Measurements from ENCODE around the gene EPS15.
"Not testable (repeated sequence)": the region's sequence is repeated elsewhere in the genome, so short reads cannot be mapped to it uniquely, and the experiment has no call there.

EPS15 gene

DNA sequence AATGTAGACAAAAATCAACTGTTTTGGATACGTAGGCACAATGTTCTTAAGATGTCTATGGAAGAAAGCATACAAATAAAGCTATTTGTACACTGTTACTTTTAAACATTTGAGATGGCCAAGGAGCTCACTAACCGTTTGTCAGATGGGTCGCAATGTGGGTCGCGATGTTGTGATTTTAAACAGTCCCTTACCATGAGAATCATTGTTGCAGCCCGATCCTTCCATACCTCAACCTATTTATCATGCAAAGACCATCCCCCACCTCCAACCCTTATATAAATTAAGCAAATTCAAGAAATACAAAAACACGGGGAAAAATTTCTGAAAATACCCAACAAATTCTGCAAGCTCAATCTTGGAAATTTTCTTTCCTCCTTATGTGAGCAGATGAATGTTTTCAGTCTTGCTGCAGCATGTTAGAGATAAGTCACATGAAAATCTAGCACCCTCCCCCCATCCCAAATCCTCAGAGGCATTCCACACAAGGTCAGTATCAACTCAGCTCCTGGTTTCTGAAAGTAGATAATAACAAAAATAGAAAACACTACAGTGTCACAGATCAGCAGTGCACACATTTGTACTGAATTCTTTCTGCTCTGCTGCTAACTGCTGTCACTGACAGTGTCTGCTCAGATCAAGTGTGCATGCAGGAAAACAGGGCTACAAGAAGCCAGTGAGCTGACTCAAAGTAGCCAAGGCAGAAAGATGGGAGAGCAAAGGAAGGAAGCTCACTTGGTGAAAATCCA lies 95.8 kb downstream of the EPS15 start:
- DNase-seq (ENCODE audit: low read depth) = no peak

DNA sequence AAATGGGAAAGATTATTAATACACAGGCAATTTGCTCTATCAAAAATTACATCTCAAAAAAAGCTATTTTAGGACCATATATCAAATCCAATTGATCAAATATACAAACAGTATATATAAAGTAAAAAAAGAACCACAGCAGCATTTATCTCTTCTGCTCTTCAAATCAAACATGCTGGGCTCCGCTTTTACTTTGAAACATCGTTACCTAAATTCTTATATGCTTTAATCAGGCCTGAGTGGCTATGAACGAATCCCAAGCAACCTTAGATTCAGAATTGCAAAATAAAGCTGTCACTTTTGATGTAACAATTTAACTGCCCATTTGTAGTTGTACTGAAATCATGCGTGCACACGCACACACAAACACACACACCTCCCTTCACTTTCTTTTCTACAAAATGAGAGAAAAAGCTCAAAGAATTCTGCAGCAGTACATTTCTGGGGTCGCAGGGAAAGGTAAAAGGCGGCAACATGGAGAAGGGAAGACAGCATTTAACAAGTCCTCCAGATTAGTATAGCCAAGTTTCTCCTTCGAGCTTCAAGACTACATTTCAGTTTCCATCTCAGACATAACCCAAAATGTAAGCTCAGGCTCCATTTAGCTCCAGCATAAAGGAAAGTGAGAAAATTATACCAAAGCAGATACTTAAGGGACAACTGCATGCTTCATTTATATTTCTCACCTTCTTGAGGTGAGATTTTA lies 96.5 kb downstream of the EPS15 start:
- DNase-seq (ENCODE audit: low read depth) = no peak

DNA sequence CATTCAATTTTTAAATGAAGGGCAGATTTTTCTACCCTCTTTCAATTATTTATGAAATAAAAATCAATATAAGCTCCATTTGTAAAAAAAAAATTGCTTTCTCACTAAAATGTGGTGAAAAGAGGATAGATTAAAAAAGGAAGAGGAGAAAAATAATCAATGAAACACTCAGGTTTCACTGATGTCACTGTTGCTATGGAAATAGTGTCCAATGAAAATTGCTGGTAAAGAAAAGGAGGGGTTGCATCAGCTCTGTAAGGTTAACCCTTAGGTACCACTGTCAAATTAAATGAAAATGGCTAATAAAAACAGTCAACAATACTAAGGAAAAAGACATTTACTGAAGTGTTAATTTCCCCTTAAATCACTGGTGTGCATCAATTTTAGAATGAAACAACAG lies 97.1 kb downstream of the EPS15 start:
- no peak for DNase-seq (ENCODE audit: low read depth)

DNA sequence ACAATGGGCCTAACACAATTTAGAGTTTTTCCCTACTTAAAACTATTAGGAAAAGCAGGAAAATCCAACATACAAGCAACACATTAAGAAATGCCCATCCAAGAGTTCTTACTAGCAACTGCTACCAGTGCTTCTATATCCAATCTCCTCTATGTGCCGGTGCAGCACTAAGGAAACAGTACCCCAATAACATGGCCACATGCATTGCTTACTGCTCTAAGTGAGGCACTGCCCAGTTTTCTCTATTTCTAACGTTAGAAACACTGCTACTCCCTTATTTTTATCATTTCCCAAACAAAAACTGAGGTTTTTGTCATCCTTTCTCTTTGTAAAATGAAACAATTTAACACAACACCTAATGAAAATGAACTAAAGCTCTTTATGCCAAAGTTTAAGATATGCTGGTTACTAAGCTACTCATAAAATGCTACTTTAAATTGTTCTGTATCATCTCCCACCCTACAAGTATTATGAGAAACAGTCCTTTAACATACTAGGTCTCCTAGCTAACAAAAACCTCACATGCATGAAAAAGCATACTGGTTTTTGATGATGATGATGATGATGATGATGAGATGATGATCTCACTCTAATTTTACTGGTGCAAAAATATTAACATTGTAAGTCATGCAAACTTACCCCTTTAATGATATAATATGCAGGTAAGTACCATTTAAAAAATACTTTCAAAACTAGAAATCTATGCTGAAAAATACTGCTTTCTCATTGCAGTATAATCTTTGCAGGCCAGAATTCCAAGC lies 98.0 kb downstream of the EPS15 start:
- DNase-seq (ENCODE audit: low read depth) = no peak

DNA sequence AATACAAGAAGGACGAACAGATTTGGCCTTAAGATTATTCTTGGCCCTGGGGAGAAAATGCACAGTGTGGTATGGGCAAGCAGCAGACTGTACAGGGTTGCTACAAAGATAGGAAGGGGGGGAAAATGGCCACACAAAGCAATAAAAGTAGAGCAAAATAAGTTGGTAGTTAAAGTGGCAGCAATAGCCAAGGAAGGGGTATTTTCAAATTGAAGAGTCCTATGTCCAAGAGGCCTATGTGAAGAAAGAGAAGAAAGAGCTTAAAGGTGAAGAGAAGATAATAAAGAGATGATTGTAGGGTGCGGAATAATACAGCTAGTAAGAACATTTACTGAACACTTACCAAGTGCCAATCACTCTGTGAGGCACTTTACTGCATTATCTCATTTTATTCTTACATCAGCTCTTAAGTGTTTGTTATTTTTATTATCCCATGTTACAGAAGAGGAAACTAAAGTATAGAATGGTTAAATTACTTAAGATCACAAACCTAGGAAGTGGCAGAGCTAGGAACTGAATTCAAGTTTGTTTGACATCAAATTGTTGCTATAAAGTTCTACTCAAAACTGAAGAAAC lies 100.6 kb downstream of the EPS15 start:
- no peak for DNase-seq (ENCODE audit: low read depth)

DNA sequence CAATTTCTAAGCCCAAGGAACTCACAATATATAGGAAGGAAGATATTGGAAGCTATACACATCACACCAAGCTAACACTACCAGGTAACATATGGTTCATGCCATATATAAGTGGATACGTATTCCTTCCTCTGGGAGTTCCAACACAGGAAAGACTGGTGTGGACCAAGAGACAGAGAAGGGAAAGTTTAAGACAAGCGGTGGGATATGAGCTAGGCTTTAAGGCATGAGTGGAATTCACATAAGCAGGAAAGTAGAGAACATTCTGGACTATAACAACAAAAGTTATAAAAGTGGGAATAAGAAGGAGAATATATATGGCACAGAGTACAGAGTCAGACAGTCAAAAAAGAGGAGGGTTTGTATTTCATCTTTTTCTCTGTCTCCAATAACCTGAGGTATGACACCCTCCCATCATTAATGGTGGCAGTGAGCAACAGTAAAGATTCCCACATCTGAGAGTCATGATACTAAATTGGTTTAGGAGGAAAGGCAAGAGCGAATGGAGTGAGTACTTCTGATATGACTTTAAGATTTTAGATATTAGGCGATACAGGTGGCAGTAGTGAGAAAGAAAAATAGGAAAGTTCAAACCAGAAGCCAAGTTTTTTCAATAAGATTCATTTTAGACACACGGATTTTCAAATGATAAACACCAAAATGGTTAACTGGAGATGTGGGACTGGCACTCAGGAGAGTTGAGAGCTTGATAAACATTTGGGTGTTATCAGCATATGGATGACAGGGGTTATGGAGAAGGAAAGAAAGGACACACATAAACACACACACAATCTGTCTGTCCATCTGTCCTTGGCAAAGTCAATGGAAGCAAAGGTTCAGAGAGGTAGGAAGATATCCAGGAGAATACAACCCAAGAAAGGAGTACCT lies 101.3 kb downstream of the EPS15 start:
- DNase-seq (ENCODE audit: low read depth) = no peak

DNA sequence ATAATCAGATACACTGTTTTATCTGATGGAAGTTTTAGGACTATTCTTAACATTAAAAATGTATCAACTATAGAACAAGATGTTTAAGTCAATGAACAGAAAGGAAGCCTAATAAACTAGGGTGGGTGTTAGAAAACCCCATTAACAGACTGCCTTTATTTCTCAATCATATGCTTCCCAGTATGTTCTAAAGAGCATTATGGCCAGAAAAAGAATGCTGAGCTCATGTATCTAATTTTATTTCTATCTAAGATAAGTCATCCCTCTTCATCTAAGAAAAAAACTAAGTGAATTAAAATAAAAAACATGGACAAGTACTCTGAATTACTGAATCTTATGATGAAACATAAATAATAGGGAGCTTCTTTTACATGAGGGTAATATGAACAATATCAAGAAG lies 102.2 kb downstream of the EPS15 start:
- DNase-seq (ENCODE audit: low read depth) = no peak

DNA sequence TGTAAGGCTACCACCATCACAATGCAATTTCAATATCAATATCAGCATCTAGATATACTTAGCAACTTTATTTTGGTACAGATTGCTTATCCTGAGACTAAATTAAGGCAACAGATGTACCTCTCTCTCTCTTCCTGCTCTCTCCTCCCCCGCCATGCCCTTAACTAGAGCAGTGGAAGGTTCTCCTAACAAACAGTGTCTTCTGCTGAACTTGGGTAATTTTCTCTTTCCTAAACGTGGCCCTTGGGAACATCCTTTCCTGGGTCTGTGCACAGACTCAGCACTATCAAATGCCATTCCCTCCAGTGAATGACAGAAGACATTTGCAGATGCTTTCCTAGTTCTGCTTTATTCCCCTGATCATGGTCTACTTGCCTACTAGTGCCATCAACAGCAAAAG lies 103.1 kb downstream of the EPS15 start:
- no peak for DNase-seq (ENCODE audit: low read depth)

DNA sequence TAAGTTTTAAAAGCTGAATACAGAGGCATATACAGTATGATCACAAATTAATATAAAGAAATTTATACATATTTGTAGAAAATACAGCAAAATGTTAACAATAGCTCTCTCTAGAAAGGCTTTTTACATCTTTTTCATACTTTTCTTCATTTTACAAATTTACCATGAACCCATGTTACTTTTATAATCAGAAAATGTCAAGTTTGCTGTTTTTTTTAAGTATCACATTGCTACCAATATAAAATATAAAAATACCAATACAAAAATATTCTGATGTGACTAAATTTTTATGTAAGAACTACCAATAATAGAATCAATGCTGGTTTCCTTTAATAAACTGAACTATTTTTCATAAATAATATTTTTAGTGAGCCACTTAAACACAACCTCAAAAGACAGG lies 104.3 kb downstream of the EPS15 start:
- no peak for DNase-seq (ENCODE audit: low read depth)

DNA sequence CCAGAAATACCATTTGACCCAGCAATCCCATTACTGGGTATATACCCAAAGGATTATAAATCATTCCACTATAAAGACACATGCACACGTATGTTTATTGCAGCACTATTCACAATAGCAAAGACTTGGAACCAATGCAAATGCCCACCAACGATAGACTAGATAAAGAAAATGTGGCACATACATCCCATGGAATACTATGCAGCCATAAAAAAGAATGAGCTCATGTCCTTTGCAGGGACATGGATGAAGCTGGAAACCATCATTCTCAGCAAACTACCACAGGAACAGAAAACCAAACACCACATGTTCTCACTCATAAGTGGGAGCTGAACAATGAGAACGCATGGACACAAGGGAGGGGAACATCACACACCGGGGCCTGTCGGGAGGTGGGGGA lies 107.2 kb downstream of the EPS15 start:
- DNase-seq (ENCODE audit: low read depth) = not testable (repeated sequence)

DNA sequence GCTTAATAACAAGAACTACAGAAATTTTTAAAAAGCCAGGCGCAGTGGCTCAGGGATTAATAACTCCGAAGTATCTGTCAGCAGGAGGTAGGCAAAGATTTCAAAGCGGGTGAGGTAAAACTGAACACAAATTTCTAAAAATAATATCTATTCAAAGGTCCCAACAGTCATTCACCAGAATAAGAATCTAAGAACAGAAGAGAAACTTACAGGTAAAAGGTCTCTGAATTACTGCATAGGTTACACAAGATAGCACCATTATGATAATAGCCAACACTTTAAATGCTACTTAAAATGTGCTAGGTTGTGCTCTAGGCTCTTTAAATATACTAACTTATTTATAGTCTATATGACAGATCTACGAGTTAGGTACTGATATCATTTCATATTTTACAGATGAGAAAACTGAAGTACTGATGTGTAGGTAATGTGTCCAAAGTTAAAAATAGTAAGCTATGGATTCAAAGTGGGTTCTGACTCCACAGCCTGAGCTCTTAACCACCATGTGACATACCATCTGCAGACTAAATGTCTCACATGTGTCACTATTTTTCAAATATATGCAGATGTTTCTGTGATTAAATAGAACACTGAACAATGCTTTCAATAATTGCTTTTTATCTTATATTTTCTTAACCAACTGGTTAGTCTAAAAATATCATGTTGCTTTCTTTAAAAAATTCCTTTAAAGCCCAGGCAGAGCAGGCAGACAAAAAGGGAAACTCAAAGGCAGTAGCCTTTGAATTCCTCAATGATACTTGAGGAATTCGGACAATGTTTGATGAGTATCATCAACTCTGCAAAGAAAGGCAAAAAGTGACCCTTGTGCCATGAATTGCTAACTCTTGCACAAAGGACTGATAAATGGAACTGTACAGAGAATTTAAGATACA lies 108.3 kb downstream of the EPS15 start:
- DNase-seq (ENCODE audit: low read depth) = no peak

DNA sequence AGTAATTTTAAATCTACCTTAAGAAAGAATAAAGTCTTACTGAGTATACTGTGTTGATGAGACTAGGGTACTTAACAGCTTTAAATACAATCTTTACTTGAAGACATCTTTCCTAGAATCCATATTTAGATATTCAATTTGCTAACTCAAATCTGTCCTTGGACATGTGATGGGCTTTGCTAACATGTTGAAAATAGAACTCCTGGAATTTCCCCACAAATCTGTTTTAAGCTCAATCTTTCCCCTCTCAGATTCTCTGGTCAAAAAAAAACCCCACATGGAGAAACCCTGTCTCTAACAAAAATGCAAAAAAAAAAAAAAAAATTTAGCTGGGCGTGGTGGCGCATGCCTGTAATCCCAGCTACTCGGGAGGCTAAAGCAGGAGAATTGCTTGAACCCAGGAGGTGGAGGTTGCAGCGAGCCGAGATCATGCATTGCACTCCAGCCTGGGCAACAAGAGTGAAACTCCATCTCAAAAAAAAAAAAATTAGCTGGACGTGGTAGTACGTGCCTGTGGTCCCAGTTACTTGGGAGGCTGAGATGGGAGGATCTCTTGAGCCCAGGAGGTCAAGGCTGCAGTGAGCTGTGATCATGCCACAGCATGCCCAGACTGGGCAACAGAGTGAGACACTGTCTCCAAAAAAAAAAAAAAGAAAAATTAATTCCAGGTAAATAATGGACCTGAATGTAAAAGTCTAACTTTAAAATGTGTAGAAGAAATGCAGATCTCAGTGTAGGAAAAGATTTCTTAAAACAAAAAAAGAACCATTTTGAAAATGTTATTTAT lies 109.1 kb downstream of the EPS15 start:
- DNase-seq (ENCODE audit: low read depth) = not testable (repeated sequence)

DNA sequence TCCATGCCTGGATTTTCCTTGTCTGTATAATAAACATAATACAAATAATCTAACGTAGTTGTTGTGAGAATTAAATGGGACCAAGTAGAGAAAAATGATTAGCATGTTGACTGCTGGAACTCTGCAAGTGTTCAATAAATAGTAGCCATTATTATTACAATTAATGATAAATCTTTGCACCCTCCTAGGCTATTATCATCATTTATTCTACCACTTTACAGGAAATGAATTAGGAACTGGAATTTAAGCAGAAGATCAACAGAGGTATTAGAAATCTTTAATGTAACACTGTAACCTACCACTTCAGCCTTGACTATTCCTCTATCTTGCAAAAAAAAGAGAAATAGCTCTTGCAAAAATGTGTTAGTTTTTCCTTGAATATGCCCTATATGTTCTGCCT lies 126.8 kb downstream of the EPS15 start:
- DNase-seq (ENCODE audit: low read depth) = no peak

DNA sequence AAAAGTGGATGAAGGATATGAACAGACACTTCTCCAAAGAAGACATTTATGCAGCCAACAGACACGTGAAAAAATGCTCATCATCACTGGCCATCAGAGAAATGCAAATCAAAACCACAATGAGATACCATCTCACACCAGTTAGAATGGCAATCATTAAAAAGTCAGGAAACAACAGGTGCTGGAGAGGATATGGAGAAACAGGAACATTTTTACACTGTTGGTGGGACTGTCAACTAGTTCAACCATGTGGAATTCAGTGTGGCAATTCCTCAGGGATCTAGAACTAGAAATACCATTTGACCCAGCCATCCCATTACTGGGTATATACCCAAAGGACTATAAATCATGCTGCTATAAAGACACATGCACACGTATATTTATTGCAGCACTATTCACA lies 128.4 kb downstream of the EPS15 start:
- DNase-seq (ENCODE audit: low read depth) = not testable (repeated sequence)

DNA sequence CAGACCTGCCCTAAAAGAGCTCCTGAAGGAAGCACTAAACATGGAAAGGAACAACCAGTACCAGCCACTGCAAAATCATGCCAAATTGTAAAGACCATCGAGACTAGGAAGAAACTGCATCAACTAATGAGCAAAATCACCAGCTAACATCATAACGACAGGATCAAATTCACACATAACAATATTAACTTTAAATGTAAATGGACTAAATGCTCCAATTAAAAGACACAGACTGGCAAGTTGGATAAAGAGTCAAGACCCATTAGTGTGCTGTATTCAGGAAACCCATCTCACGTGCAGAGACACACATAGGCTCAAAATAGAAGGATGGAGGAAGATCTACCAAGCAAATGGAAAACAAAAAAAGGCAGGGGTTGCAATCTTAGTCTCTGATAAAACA lies 131.8 kb downstream of the EPS15 start:
- DNase-seq (ENCODE audit: low read depth) = not testable (repeated sequence)

DNA sequence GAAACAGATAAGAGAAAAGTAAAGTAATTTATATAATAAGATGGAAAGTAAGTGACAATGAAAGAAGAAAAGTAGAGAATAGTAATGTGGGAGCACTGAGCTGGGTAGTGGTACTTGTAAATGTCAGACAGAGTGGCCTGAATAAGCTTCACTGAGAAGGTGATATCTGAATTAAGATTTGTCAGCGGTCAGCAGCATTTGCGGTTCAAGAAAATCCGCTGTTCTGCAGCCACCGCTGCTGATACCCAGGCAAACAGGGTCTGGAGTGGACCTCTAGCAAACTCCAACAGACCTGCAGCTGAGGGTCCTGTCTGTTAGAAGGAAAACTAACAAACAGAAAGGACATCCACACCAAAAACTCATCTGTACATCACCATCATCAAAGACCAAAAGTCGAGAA lies 132.8 kb downstream of the EPS15 start:
- not testable (repeated sequence) for DNase-seq (ENCODE audit: low read depth)

DNA sequence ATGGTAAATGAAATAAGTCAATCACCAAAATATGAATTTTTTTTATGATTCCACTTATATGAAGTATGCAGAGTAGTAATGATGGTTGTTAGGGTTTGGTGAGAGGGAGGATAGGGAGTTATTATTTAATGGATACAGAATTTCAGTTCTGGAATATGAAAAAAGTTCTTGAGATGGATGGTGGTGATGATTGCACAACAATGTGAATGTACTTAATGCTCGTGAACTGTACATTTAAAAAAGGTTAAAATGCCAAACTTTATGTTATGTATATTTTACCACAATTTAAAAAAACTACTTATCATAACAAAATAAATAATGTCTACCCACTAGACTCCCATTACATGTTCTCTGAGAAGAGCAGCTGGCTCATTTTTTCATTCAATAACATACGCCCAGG lies 133.3 kb downstream of the EPS15 start:
- DNase-seq (ENCODE audit: low read depth) = no peak

DNA sequence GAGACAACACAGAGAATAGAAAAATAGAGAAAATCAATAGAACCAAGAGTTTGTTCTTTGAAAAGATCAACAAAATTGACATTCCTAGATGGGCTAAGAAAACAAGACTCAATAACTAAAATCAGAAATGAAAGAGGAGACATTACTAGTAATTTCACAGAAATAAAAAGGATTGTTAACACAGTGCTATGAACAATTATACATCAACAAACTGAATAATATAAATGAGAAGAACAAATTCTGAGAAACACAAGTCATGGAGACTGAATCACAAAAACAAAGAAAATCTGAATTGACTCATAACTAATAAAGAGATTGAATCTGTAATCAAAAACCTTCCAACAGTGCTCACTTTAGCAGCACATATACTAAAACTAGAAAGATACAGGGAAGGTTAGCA lies 137.1 kb downstream of the EPS15 start:
- DNase-seq (ENCODE audit: low read depth) = no peak

DNA sequence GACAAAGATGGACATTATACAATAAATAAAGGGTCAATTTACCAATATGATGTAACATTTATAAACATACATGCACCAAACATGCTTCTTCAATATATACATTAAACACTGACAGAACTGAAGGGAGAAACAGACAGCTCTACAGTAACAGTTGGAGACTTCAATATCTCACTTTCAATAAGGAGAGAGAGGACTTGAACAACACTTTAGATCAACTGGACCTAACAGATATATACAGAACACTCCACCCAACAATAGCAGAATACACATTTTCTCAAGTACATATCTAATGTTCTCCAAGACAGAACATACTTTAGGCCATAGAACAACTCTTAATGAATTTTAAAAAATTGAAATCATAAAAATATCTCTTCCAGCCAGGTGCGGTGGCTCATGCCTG lies 138.1 kb downstream of the EPS15 start:
- no peak for DNase-seq (ENCODE audit: low read depth)

DNA sequence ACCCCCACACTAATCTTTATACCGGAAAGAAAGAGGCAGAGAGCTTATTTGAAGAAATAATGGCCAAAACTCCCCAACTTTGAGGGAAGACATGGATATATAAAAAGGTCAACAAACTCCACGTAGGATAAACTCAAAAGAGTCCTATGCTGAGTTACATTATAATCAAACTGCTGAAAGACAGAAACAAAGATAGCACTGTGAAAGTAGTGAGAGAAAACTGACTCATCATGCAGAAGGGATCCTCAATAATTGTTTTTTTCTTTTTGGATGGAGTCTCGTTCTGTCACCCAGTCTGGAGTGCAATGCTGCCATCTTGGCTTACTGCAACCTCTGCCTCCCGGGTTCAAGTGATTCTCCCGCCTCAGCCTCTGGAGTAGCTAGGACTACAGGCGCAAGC lies 140.2 kb downstream of the EPS15 start:
- DNase-seq (ENCODE audit: low read depth) = no peak
